Transverse colon (tissue), 4 donors: ENCODE results near the gene SINHCAF.

Source experiments
- CTCF ChIP-seq, 5 experiments: fragments of 200-600 bp in 3 of 5; fragments of 450-650 bp in 2 of 5; sonication (generic) in 3 of 5; IDR thresholded peaks; 1 replicate in 2 of 5; 2 replicates in 3 of 5; pipeline ENCODE4 v1.5.1; 2016 to 2017; ENCODE audit warnings: antibody characterized with exemption in 5 of 5, inconsistent platforms in 3 of 5, mild to moderate bottlenecking in 2 of 5, moderate library complexity in 1 of 5
- POLR2A ChIP-seq: fragments of 450-650 bp; IDR thresholded peaks from one replicate; pipeline ENCODE4 v1.6.1; 2016; ENCODE audit warnings: antibody characterized with exemption, mild to moderate bottlenecking, moderate library complexity
- POLR2AphosphoS5 ChIP-seq, 3 donors: sonication (generic); formaldehyde crosslinking; IDR thresholded peaks; one replicate each; pipeline ENCODE4 v1.6.1; 2016; ENCODE audit warnings: antibody characterized with exemption in 3 of 3

DNA sequence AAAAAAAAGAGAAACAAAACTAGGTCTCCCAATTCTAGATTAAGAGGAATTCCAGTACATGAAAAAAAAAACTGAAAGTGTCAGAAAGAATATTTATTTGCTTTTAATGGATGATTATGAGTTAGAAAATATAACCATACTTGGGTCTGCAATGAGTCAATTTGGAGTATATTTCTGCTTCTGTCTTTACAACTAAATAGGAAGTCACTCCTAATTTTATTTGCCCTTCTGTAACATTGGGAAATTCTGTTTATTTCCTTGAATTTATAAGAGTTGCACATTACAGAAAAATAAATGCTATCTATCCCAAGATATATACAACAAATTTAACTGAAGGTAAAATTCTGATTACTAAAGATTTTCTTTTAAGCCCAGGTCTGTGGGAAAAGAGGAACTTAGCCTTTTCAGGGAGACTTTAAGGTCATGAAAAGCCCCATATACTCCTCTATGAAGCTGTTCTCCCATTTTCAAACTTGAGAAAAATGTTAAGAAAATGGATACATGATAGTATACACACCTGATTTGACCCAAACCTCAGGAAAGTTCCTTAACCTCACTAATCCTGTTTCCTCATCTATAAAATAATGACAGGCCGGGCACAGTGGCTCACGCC lies 7.2 kb downstream of the SINHCAF start:
- TF ChIP-seq POLR2AphosphoS5 (IDR thresholded peaks at IDR 0.05), result no peak
- TF ChIP-seq CTCF (IDR thresholded peaks at IDR 0.05), result no peak
- no peak for TF ChIP-seq POLR2A
